GM21447 (cell line): ENCODE measurements around the gene CUL7.
"Not testable (repeated sequence)": the region's sequence is repeated elsewhere in the genome, so short reads cannot be mapped to it uniquely, and the experiment has no call there.

Experiments used
- ATAC-seq: cut with Tn5 transposase; IDR thresholded peaks from one replicate; pipeline ENCODE4 v1.9.1; 2021; ENCODE audit not compliant: unreplicated experiment

Gene CUL7

GRCh38 chr6:43053545-43054205 lies at the start of gene CUL7:
CUL7 (minus strand) TSS chr6:43053851; CDS start chr6:43052788, 1,063 bp downstream.
- ATAC-seq, result peak; percentile 86

- ATAC-seq, result no peak
Measured at GRCh38 chr6:43101497-43101896, 47.8 kb upstream of the CUL7 start.

DNA sequence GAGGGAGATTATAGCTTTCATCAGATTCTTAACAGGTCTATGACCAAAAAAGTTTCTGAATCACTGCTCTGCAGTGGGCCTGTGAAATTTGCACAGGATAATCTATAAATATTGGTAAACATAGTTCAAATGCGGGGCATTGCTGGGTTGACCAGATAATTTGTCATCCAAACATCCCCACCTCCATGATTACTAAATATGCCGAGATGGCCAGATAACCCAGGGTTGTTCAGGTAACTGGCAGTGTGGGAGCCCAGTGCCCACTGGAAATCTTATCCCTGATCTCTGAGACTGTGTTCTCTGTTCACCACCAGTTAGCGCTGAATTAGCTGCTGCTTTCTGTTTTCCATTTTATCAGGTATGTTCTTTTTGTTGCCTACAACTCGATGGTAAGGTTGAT lies 43.9 kb upstream of the CUL7 start:
- ATAC-seq, result no peak

DNA sequence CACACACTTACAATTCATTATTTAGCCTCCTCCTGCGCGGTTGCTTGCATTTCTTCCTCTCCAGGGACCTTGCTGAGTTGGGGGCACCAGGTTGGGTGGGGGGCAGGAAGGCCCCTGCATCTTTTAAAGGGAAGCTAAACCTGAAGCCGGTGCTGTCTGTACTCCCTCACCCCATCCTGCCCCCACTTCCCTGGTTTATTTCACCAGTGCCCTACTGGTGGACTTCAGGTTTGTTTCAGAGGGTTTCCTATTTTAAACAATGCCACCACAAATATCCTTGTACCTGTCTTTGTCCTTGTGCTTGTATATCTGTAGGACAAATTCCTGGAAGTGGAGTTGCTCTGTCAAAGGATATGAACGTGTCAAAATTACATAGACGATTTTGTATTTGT lies 43.4 kb upstream of the CUL7 start:
- ATAC-seq, result no peak

GRCh38 chr6:43096451-43097097 lies 42.9 kb upstream of the CUL7 start:
- ATAC-seq, result no peak

GRCh38 chr6:43095939-43096338 lies 42.3 kb upstream of the CUL7 start:
- ATAC-seq, result no peak

- ATAC-seq, result no peak
Measured at GRCh38 chr6:43093436-43094289, 40.0 kb upstream of the CUL7 start.

DNA sequence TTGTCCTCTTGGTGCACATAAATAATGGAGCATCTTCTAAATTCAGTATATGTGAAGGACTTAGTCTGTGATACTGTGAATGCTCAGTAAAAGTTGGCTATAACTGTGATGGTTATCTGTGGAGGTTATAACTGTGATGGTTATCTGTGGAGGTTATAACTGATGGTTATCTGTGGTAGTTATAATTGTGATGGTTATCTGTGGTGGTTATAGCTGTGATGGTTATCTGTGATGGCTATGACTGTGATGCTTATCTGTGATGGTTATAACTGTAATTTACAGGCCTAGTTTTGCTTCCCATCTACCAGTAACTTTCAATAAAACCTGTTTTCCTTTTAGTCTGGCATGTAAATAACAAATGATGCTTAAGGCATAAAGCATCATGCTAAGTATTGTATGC lies 39.0 kb upstream of the CUL7 start:
- no peak for ATAC-seq

DNA sequence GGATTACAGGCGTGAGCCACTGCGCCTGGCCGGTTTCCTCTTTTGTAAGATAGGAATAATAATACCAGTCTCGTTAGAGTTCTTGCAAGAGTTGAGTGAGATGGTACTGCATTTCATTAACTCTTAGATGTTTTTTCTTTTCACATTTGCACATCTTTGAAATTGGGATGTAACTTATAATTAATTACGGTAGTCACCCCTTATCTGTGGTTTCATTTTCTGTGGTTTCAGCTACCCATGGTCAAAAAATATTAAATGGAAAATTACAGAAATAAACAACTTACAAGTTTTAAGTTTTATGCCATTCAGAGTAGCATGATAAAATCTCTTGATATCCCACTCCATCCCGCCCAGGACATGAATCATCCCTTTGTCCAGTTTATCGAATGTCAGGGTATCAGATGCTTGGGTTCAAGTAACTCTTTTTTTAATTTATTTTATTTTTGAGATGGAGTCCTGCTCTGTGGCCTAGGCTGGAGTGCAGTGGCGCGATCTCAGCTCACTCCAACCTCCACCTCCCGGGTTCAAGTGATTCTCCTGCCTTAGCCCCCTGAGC lies 37.9 kb upstream of the CUL7 start:
- no peak for ATAC-seq

DNA sequence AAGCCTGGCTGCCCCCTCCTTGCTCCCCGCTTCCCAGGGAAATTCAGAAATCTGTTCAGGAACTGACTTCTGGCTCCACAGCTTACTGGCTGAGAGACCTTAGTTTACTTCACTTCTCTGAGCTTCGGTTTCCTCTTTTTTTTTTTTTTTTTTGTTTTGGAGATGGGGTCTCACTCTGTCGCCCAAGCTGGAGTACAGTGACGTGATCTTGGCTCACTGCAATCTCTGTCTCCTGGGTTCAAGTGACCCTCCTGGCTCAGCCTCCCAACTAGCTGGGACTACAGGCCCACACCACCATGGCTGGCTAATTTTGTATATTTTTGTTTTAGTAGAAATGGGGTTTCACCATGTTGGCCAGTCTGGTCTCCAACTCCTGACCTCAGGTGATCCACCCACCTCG lies 37.4 kb upstream of the CUL7 start:
- ATAC-seq, result no peak

GRCh38 chr6:43090559-43090956 lies 36.9 kb upstream of the CUL7 start:
- no peak for ATAC-seq

- no peak for ATAC-seq
Measured at GRCh38 chr6:43089874-43090558, 36.4 kb upstream of the CUL7 start.

DNA sequence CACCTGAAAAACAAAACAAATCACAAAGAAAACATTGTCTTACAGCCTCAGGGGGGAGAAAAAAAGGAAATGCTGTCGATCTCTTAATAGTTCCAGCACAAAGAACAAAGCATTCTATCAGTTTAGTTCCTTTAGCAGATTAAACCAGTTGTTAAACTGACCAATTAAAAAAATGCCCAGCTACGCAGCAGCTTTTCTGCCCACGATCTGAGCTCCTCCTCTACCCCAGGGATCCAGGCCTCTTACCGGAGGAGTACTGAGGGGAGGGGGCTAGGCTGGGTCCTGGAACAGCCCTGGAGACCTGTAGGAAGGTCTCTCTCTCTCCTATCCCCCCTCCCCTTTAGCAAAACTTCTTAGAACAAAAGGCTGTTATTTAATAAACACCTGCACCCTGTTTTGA lies 35.8 kb upstream of the CUL7 start:
- ATAC-seq, result no peak

- no peak for ATAC-seq
Measured at GRCh38 chr6:43088654-43089056, 35.0 kb upstream of the CUL7 start.

DNA sequence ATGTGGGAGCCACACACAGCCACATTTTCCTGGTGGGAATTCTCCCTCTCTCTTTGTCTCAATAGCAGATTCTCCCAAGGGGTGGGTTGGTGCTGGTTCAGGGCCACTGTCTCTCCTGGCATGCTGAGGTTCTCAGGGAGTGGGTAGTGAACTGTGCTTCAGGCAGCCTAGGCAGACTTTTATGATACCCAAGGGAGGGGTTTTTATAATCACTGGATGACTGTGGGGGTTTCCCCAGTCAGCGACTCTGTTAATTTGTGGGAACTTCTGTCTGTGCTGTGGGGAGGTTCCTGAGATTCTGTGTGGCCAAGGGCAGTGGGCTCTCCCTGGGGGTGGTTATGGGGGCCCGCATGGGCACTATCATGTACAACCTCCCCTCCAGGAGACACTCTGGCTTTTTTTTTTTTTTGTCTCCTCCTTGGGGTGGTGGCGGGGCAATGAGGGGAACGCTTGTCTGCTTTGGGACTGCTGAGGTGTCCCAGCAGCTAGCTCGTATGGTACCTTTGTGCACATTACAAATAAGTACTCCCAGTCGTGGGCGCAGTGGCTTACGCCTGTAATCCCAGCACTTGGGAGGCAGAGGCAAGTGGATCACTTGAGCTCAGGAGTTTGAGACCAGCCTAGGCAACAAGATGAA lies 32.5 kb upstream of the CUL7 start:
- no peak for ATAC-seq

DNA sequence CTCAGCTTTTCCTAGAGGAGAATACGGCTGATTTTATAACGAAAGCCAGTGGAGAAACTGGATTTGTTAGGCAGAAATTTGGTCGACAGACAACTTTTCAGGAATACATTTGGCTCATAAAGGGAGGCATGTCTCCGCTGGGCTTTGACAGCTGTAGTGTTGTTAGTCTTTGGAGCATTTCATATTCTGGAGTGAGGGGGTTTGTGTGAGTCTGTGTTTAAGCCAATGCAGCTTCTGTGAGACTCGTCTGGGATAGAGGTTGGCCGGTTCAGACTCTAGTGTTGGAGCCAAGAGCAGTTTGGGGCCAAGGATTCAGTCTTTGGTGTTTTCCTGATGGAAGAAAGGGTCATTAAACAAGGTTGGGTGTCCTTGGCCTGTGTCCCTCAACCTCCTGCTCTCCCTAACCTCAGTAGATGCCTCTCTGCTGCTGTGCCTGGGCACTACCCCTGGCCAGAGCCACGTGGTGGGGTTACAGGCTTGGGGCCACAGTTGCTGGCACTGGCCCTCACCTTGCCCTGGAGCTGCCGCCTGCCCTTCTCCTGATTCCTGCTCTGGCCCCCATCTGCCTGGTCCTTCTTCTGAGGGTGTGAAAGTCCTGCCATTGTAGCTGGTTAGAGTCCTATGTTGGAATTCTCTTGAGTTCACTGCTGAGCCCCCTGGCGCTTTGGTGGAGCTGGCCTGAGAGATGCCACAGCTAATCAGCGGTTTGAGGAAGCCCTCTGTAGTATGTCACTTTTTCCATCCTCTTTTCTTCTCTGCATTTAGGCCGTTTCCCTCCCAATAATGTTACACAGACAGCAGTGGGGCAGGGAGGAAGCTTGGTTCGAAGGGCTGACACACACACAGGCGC lies 29.4 kb upstream of the CUL7 start:
- ATAC-seq, result no peak

DNA sequence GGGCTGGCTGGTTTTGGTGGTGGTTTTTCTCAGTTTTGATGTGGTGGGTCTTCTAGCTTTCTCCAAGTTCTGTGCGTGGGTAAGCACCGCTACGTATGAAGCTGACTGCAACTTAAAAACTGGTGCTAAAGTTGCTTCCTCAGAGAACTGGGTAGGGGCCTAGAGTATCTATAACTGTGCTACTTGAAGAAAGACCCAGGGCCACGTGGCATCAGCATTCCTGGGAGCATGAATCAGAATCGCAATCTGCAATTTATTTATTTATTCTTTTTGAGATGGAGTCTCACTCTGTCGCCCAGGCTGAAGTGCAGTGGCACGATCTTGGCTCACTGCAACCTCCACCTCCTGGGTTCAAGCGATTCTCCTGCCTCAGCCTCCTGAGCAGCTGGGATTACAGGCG lies 28.3 kb upstream of the CUL7 start:
- ATAC-seq, result not testable (repeated sequence)

- no peak for ATAC-seq
Measured at GRCh38 chr6:43081043-43081442, 27.4 kb upstream of the CUL7 start.

DNA sequence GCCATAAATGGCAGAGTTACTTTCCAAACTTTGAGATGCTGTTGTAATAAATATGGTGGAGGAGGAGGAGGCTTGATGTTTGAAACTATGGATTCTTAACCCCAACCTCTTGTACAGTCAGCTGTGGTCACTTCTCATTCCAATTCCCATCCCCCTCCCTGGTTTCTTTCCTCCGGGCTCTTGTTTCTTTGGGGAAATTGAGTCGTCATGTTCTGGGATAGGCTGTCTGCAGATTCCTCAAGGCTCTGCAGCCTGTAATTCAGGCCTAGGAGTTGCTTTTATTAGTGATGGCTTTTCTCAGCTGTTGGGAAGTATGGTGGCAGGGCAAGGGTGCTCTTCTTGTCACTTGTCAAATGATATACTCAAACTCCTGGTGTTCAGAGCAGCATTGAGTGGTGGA lies 25.0 kb upstream of the CUL7 start:
- ATAC-seq, result no peak
